ENCODE data around the gene DESI2.

- TF ChIP-seq, protein P1, sequence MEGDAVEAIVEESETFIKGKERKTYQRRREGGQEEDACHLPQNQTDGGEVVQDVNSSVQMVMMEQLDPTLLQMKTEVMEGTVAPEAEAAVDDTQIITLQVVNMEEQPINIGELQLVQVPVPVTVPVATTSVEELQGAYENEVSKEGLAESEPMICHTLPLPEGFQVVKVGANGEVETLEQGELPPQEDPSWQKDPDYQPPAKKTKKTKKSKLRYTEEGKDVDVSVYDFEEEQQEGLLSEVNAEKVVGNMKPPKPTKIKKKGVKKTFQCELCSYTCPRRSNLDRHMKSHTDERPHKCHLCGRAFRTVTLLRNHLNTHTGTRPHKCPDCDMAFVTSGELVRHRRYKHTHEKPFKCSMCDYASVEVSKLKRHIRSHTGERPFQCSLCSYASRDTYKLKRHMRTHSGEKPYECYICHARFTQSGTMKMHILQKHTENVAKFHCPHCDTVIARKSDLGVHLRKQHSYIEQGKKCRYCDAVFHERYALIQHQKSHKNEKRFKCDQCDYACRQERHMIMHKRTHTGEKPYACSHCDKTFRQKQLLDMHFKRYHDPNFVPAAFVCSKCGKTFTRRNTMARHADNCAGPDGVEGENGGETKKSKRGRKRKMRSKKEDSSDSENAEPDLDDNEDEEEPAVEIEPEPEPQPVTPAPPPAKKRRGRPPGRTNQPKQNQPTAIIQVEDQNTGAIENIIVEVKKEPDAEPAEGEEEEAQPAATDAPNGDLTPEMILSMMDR (IDR thresholded peaks at IDR 0.05; ENCODE audit: insufficient read depth, low read length, poor library complexity, severe bottlenecking), result no peak
- no peak for TF ChIP-seq EZH2phosphoT487 (conservative IDR thresholded peaks at IDR 0.05; ENCODE audit: low read length)
These were observed 83.1 kb downstream of the DESI2 start for GRCh38 chr1:244735876-244736561.

Measured in SU-DHL-6 (cell line).